OCI-LY7 (cell line): ENCODE measurements around the gene ISOC1. TPM values are rescaled to one million over a fixed set of nuclear protein-coding genes. Genes with fewer than 3 reads are reported as not detected.

Experiments used
- Bru-seq: library from RNA; stranded (reverse); fragments of 400-500 nt; gene quantifications from one replicate; lab custom pipeline; 2021; lab: Mats Ljungman, UMichigan
- BruChase-seq, 2 experiments: library from RNA; stranded (reverse); fragments of 400-500 nt; gene quantifications; one replicate each; lab custom pipeline; 2021; lab: Mats Ljungman, UMichigan
- BruUV-seq: library from RNA; stranded (reverse); fragments of 400-500 nt; replicated peaks from 2 replicates; lab custom pipeline; 2021; lab: Mats Ljungman, UMichigan
- CTCF ChIA-PET: fragments of 300-600 bp; sonication (Branson Sonifier 250); formaldehyde crosslinking; loops from one replicate; lab custom pipeline; 2022; ENCODE audit warnings: antibody characterized with exemption; ENCODE audit not compliant: unreplicated experiment; lab: Charles Lee
- POLR2A ChIA-PET: fragments of 300-600 bp; sonication (Branson Sonifier 250); formaldehyde crosslinking; loops from one replicate; lab custom pipeline; 2022; ENCODE audit warnings: antibody characterized with exemption; lab: Charles Lee
- DNase-seq: peaks from one replicate; pipeline ENCODE4 v3.0.0-alpha.2; 2015; ENCODE audit warnings: low spot score
- H2AFZ ChIP-seq: fragments of 200-600 bp; sonication (generic), shearing (Covaris generic); 2 replicates; pipeline ENCODE4 v1.6.1; 2014; ENCODE audit warnings: mild to moderate bottlenecking, antibody characterized with exemption, low read length, moderate library complexity
- H3K27ac ChIP-seq: fragments of 200-600 bp; sonication (generic); 2 replicates; pipeline ENCODE4 v1.5.1; 2014; ENCODE audit warnings: mixed run types, low read depth, mild to moderate bottlenecking, moderate library complexity, low read length, inconsistent platforms; ENCODE audit not compliant: poor library complexity, severe bottlenecking
- H3K36me3 ChIP-seq: fragments of 200-600 bp; sonication (generic); 2 replicates; pipeline ENCODE4 v1.6.1; 2014; ENCODE audit warnings: mild to moderate bottlenecking, antibody characterized with exemption, low read length, moderate library complexity, mixed read lengths; ENCODE audit not compliant: insufficient read depth
- H3K4me1 ChIP-seq: fragments of 200-600 bp; sonication (generic); 2 replicates; pipeline ENCODE4 v1.5.1; 2014; ENCODE audit warnings: mild to moderate bottlenecking, low read length; ENCODE audit not compliant: insufficient read depth, poor library complexity, severe bottlenecking
- H3K4me2 ChIP-seq: fragments of 200-600 bp; sonication (generic); 2 replicates; pipeline ENCODE4 v1.6.1; 2014; ENCODE audit warnings: mild to moderate bottlenecking, low read length
- H3K4me3 ChIP-seq: fragments of 200-600 bp; sonication (generic); 2 replicates; pipeline ENCODE4 v1.5.1; 2014; ENCODE audit warnings: mild to moderate bottlenecking, low read depth, low read length; ENCODE audit not compliant: poor library complexity, severe bottlenecking
- H3K79me2 ChIP-seq: fragments of 200-600 bp; sonication (generic); 2 replicates; pipeline ENCODE4 v1.6.1; 2016; ENCODE audit warnings: low read depth, mild to moderate bottlenecking, low read length, moderate library complexity, mixed read lengths; ENCODE audit not compliant: insufficient read depth
- H3K9me2 ChIP-seq: fragments of 200-600 bp; sonication (generic); 2 replicates; pipeline ENCODE4 v1.6.1; 2016; ENCODE audit warnings: mild to moderate bottlenecking, low read length, mixed read lengths; ENCODE audit not compliant: insufficient read depth
- H3K9me3 ChIP-seq: fragments of 200-600 bp; sonication (generic); 2 replicates; pipeline ENCODE4 v1.6.1; 2014; ENCODE audit warnings: mild to moderate bottlenecking, mixed run types, low read length, mixed read lengths
- H4K20me1 ChIP-seq: fragments of 200-600 bp; sonication (generic); 2 replicates; pipeline ENCODE4 v1.6.1; 2014; ENCODE audit warnings: mild to moderate bottlenecking, antibody characterized with exemption, low read length, moderate library complexity, mixed read lengths; ENCODE audit not compliant: insufficient read depth
- EZH2phosphoT487 ChIP-seq: fragments of 200-600 bp; sonication (generic); IDR thresholded peaks from 2 replicates; pipeline ENCODE4 v1.6.1; 2018; ENCODE audit warnings: low read depth, borderline replicate concordance, mild to moderate bottlenecking, mixed run types, antibody characterized with exemption, low read length, moderate library complexity, mixed read lengths
- intact Hi-C: fragments of 100-400 bp; cut with micrococcal nuclease; formaldehyde crosslinking; loops from one replicate; pipeline ENCODE4 v1.10.0; 2022; ENCODE audit not compliant: unreplicated experiment
- long read RNA-seq: library from polyadenylated mRNA; stranded (forward); transcript quantifications from one replicate; pipeline ENCODE4 v2.0.0, GENCODE V29; 2022
- total RNA-seq, 2 experiments: library from RNA; depleted of rRNA in 1 of 2; stranded (reverse); fragments of >200 nt in 1 of 2; shearing (Covaris generic) in 1 of 2; gene quantifications; 2 replicates each; pipeline ENCODE4 v1.2.3, GENCODE V29; 2014 to 2022
- TF ChIP-seq, protein P1 (sequence below): fragments of 200-600 bp; sonication (generic); conservative IDR thresholded peaks from 2 replicates; pipeline ENCODE4 v1.5.1; 2014; ENCODE audit warnings: mild to moderate bottlenecking, antibody characterized with exemption, low read length, moderate library complexity, mixed read lengths

The ISOC1 gene
- total RNA-seq (2014; rRNA removed; shearing (Covaris generic)) (16.7 and 17.9 TPM in 2 replicates), total RNA-seq (2022) (23.8 and 25.6 TPM in 2 replicates), Bru-seq, nascent RNA (percentile 65 among the genes with signal in this experiment), BruChase-seq, experiment 1, labeled RNA remaining after a 6-hour chase (percentile 71 among the genes with signal in this experiment), BruChase-seq, experiment 2, labeled RNA remaining after a 2-hour chase (percentile 70 among the genes with signal in this experiment)
- long read RNA-seq, transcript ISOC1-201 (5 exons, 1,940 nt) = major isoform, 125 of 129 reads
- long read RNA-seq, partial matches to known transcripts = 1 of 129 reads
- long read RNA-seq, other reads (novel, unspliced or antisense) = 3 of 129 reads

DNA sequence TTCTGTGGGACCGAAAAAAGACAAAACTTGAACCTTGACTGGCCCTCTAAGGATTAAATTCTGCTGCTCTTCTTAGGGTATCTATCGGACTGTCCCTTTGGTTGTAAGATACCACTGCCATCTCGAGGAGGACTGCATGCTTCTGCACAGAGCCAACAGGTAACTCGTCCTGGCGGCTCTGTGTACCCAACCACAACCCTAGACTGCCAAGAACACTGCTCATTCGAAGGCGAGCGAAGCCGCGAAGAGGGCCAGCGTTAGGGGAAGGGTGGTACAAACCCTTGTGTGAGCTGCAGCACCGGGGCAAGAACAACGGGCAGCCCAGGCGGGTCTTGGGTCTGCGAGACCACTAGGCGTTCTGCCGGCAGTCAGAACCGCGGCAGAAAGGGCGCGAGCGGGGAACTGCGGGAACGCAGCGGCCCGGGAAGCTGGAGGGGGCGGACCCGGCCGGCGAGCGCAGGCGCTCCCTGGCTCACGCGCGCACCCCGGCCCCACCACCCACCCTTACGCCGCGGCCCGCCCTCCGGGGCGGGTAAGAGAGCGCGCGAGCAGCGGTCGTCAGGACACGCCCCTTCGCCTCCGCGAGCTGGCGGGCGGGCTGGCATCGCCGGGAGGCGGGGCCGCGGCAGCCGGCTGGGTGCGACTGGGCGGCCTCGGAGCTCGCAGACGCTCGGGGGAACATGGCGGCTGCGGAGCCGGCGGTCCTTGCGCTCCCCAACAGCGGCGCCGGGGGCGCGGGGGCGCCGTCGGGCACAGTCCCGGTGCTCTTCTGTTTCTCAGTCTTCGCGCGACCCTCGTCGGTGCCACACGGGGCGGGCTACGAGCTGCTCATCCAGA, at the start of gene ISOC1:
TSS of gene ISOC1 (plus strand) at position 663 of the 837 bp plus-strand sequence. CDS start at position 681, 18 bp downstream.
- Histone ChIP-seq H2AFZ (peak within 1 kb of the TSS; percentile 98), H3K9me3 (no peaks in the 10 kb centered on the region), H3K4me1 (peaks cover 12% of the 10 kb centered on the region), H3K27ac (no peak within 1 kb of the TSS), H3K4me3 (peak within 1 kb of the TSS; percentile 90), H4K20me1 (no peaks in the 10 kb centered on the region), H3K36me3 (no peaks in the 10 kb centered on the region), H3K4me2 (peak within 1 kb of the TSS; percentile 70), H3K79me2 (peaks cover 9% of the 10 kb centered on the region; the same call in 1 of the 2 replicates), H3K9me2 (no peaks in the 10 kb centered on the region)
- ChIA-PET POLR2A (interaction anchor here (0.6 to 3.1 kb wide), 5 partner anchors 11 to 1097 kb away, joined by 3 to 11 read pairs (median 3); no protein-coding TSS in a partner anchor), CTCF (interaction anchor here (0.7 kb wide), 1 partner anchor 31 kb away, joined by 3 read pairs; no protein-coding TSS in a partner anchor)
- peak; percentile 91 for DNase-seq
- TF ChIP-seq EZH2phosphoT487 = no peak
- TF ChIP-seq, protein P1, sequence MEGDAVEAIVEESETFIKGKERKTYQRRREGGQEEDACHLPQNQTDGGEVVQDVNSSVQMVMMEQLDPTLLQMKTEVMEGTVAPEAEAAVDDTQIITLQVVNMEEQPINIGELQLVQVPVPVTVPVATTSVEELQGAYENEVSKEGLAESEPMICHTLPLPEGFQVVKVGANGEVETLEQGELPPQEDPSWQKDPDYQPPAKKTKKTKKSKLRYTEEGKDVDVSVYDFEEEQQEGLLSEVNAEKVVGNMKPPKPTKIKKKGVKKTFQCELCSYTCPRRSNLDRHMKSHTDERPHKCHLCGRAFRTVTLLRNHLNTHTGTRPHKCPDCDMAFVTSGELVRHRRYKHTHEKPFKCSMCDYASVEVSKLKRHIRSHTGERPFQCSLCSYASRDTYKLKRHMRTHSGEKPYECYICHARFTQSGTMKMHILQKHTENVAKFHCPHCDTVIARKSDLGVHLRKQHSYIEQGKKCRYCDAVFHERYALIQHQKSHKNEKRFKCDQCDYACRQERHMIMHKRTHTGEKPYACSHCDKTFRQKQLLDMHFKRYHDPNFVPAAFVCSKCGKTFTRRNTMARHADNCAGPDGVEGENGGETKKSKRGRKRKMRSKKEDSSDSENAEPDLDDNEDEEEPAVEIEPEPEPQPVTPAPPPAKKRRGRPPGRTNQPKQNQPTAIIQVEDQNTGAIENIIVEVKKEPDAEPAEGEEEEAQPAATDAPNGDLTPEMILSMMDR = no peak; the same call in 1 of the 2 replicates
- intact Hi-C loops = loop anchor here (10.0 kb wide), 1 partner anchor 1230 kb away; no protein-coding TSS in a partner anchor
- BruUV-seq = no TSS peak

DNA sequence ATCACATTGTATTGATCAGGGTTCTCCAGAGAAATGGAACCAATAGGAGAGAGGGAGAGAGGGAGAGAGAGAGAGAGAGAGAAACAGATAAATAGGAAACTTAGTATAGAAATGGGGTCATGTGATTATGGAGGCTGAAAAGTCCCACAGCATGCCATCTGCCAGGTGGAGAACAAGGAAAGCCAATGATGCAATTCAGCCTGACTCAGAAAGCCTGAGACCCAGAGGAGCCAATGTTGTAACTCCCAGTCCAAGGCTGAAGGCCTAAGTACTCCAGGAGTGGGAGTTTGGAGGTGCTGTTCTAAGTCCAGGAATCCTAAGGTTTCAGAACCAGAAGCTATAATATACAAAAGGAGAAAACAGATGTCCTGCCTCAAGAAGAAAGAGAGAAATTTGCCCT, 48.4 kb upstream of the ISOC1 start:
- intact Hi-C loops = no loop called here
- H3K9me2 ChIP-seq = no peaks in the 10 kb centered on the region
- no peaks in the 10 kb centered on the region for H3K79me2 ChIP-seq
- no peak overlapping the region for H3K4me2 ChIP-seq
- TF ChIP-seq, protein P1 = no peak
- no peak for TF ChIP-seq EZH2phosphoT487
- CTCF ChIA-PET = no interaction called here
- no TSS peak for BruUV-seq
- no peak overlapping the region for H3K27ac ChIP-seq
- DNase-seq = no peak
- H3K4me1 ChIP-seq = no peaks in the 10 kb centered on the region
- no peaks in the 10 kb centered on the region for H4K20me1 ChIP-seq
- no peak overlapping the region for H2AFZ ChIP-seq
- no peak overlapping the region for H3K4me3 ChIP-seq
- POLR2A ChIA-PET = no interaction called here
- H3K36me3 ChIP-seq = no peaks in the 10 kb centered on the region
- no peaks in the 10 kb centered on the region for H3K9me3 ChIP-seq
